ENCODE measurements around the gene OXSR1.

OXSR1 gene

GRCh38 chr3:38164952-38165721 lies at the start of gene OXSR1:
Gene OXSR1, plus strand, starts transcription at chr3:38165537. Its CDS starts 340 bp downstream, at chr3:38165877.
- H3K9ac ChIP-seq (ENCODE audit: low read length): peak within 1 kb of the TSS; percentile 94
- H2AFZ ChIP-seq (ENCODE audit: low read depth, low read length): peak within 1 kb of the TSS; percentile 90
- H3K4me3 ChIP-seq (ENCODE audit: low read length): peak within 1 kb of the TSS; percentile 87
- peak within 1 kb of the TSS; percentile 82 for H3K4me2 ChIP-seq (ENCODE audit: low read length)
- H4K20me1 ChIP-seq (ENCODE audit: insufficient read depth, low read length): peaks cover 29% of the 10 kb centered on the region
- peaks cover 44% of the 10 kb centered on the region for H3K4me1 ChIP-seq (ENCODE audit: low read length)
- no peaks in the 10 kb centered on the region for H3K27me3 ChIP-seq (ENCODE audit: low read depth, low read length)
- H3K36me3 ChIP-seq (replicated peaks; ENCODE audit: low read depth, low read length): peaks cover 20% of the 10 kb centered on the region
- H3K79me2 ChIP-seq (ENCODE audit: low read length): peaks cover 47% of the 10 kb centered on the region
- H3K9me3 ChIP-seq (ENCODE audit: insufficient read depth, low read length): no peaks in the 10 kb centered on the region
- TF ChIP-seq EZH2phosphoT487 (IDR thresholded peaks at IDR 0.05; ENCODE audit: low read depth): no peak
- TF ChIP-seq, protein P1, sequence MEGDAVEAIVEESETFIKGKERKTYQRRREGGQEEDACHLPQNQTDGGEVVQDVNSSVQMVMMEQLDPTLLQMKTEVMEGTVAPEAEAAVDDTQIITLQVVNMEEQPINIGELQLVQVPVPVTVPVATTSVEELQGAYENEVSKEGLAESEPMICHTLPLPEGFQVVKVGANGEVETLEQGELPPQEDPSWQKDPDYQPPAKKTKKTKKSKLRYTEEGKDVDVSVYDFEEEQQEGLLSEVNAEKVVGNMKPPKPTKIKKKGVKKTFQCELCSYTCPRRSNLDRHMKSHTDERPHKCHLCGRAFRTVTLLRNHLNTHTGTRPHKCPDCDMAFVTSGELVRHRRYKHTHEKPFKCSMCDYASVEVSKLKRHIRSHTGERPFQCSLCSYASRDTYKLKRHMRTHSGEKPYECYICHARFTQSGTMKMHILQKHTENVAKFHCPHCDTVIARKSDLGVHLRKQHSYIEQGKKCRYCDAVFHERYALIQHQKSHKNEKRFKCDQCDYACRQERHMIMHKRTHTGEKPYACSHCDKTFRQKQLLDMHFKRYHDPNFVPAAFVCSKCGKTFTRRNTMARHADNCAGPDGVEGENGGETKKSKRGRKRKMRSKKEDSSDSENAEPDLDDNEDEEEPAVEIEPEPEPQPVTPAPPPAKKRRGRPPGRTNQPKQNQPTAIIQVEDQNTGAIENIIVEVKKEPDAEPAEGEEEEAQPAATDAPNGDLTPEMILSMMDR (IDR thresholded peaks at IDR 0.05; ENCODE audit: low read depth, low read length): no peak
- H3K27ac ChIP-seq (ENCODE audit: low read length): peak within 1 kb of the TSS; percentile 82

DNA sequence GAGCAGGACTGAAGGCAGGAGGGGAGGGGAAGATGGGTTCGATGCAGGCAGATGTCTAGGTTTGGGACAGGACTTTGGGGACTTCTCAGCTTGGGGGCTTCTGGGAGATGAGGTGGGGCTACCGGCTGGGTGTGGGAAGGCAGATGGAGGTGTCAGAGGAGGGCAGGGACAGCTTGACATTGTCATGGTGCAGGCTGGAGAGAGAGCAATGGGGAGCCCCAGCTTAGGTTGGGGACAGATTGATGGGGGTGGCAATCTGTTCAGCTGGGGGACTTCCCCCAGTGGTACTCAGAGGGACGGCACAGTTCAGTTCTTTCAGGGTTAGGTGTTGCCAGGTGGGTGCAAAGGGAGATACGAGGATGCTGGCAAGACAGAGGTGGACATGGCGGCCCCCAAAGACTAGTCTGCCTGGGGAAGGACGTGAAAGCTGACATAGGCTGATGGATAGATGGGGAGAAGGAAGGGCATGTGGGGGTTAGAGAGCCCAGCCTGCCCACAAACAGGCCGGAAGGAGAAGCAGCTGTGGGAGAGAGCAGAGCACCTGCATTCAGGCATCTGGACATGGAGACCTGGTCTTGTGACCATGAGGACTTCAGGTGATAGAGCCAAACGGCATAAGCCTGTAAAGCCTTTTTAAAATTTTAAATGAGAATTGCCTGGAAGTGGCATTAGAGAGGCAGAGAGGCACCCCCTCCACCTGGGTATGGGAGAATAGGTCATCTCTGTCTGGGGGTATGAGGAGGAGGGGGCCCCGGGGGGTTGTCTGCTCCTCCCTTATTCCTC lies 49.5 kb upstream of the OXSR1 start:
- no peaks in the 10 kb centered on the region for H3K9me3 ChIP-seq (ENCODE audit: insufficient read depth, low read length)
- H3K36me3 ChIP-seq (replicated peaks; ENCODE audit: low read depth, low read length): no peaks in the 10 kb centered on the region
- no peak overlapping the region for H3K27ac ChIP-seq (ENCODE audit: low read length)
- no peak overlapping the region for H3K4me3 ChIP-seq (ENCODE audit: low read length)
- no peak overlapping the region for H3K9ac ChIP-seq (ENCODE audit: low read length)
- no peaks in the 10 kb centered on the region for H4K20me1 ChIP-seq (ENCODE audit: insufficient read depth, low read length)
- H3K4me1 ChIP-seq (ENCODE audit: low read length): peaks cover 26% of the 10 kb centered on the region
- H2AFZ ChIP-seq (ENCODE audit: low read depth, low read length): no peak overlapping the region
- TF ChIP-seq EZH2phosphoT487 (IDR thresholded peaks at IDR 0.05; ENCODE audit: low read depth): no peak
- TF ChIP-seq, protein P1 (IDR thresholded peaks at IDR 0.05; ENCODE audit: low read depth, low read length): no peak
- H3K79me2 ChIP-seq (ENCODE audit: low read length): no peaks in the 10 kb centered on the region
- H3K4me2 ChIP-seq (ENCODE audit: low read length): peak overlapping the region; percentile 36
- H3K27me3 ChIP-seq (ENCODE audit: low read depth, low read length): 0 out of 2 replicates have a peak, but pooled peaks cover 3% of the 10 kb centered on the region

- H3K27ac ChIP-seq (ENCODE audit: low read length): no peak overlapping the region
- H3K4me1 ChIP-seq (ENCODE audit: low read length): peaks cover 26% of the 10 kb centered on the region
- 0 out of 2 replicates have a peak, but pooled peaks cover 3% of the 10 kb centered on the region for H3K27me3 ChIP-seq (ENCODE audit: low read depth, low read length)
- H3K36me3 ChIP-seq (replicated peaks; ENCODE audit: low read depth, low read length): no peaks in the 10 kb centered on the region
- no peak overlapping the region for H3K4me3 ChIP-seq (ENCODE audit: low read length)
- TF ChIP-seq, protein P1 (IDR thresholded peaks at IDR 0.05; ENCODE audit: low read depth, low read length): no peak
- TF ChIP-seq EZH2phosphoT487 (IDR thresholded peaks at IDR 0.05; ENCODE audit: low read depth): no peak
- H3K79me2 ChIP-seq (ENCODE audit: low read length): no peaks in the 10 kb centered on the region
- H3K9ac ChIP-seq (ENCODE audit: low read length): no peak overlapping the region
- no peaks in the 10 kb centered on the region for H3K9me3 ChIP-seq (ENCODE audit: insufficient read depth, low read length)
- H4K20me1 ChIP-seq (ENCODE audit: insufficient read depth, low read length): no peaks in the 10 kb centered on the region
- no peak overlapping the region for H2AFZ ChIP-seq (ENCODE audit: low read depth, low read length)
- no peak overlapping the region for H3K4me2 ChIP-seq (ENCODE audit: low read length)
These were observed 48.7 kb upstream of the OXSR1 start for GRCh38 chr3:38116471-38117162.
